Left lung (tissue), 10 donors: Measurements from ENCODE around the gene ITGB5. TPM values are rescaled to one million over a fixed set of nuclear protein-coding genes. Genes with fewer than 3 reads are reported as not detected.
"Not testable (repeated sequence)": the region's sequence is repeated elsewhere in the genome, so short reads cannot be mapped to it uniquely, and the experiment has no call there.

Experiments
- ATAC-seq: fragments of 200-7000 bp; cut with Tn5 transposase; one replicate; pipeline ENCODE4 v1.9.1; 2020; ENCODE audit warnings: moderate library complexity
- DNase-seq, 4 donors: peaks; one replicate each; pipeline ENCODE4 v3.0.0-alpha.2; 2013 to 2020
- H3K27ac ChIP-seq, 2 donors: fragments of 200-600 bp; sonication (generic) in 1 of 2; one replicate each; pipeline versions ENCODE4 v1.5.0 to v1.8.0; 2020 to 2021
- H3K27me3 ChIP-seq, 2 donors: fragments of 200-600 bp; sonication (generic) in 1 of 2; one replicate each; pipeline versions ENCODE4 v1.5.0 to v1.8.0; 2020 to 2021
- H3K36me3 ChIP-seq, 2 donors: fragments of 200-600 bp; sonication (generic) in 1 of 2; one replicate each; pipeline versions ENCODE4 v1.5.0 to v1.8.0; 2020 to 2021
- H3K4me1 ChIP-seq, 2 donors: fragments of 200-600 bp; one replicate each; pipeline ENCODE4 v1.8.0; 2021
- H3K4me3 ChIP-seq, 2 donors: fragments of 200-600 bp; sonication (generic) in 1 of 2; one replicate each; pipeline versions ENCODE4 v1.5.0 to v1.8.0; 2020 to 2021; ENCODE audit warnings: mild to moderate bottlenecking in 1 of 2
- H3K9me3 ChIP-seq, 2 donors: fragments of 200-600 bp; sonication (generic) in 1 of 2; one replicate each; pipeline versions ENCODE4 v1.5.0 to v1.8.0; 2020 to 2021
- CTCF ChIP-seq, 2 donors: fragments of 200-600 bp; sonication (generic) in 1 of 2; IDR thresholded peaks; one replicate each; pipeline versions ENCODE4 v1.5.0 to v1.8.0; 2021; ENCODE audit warnings: antibody characterized with exemption in 2 of 2
- intact Hi-C, 2 donors: fragments of 100-400 bp; cut with DNase I; formaldehyde crosslinking; loops; one replicate each; pipeline versions ENCODE4 v1.11.2 to v1.14.2; 2022
- polyA plus RNA-seq, 6 donors: library from polyadenylated mRNA; unstranded; fragments of 120-200 nt; gene quantifications; one replicate each; pipeline ENCODE4 v1.2.1, GENCODE V29; 2013; ENCODE audit not compliant: insufficient read length in 6 of 6
- total RNA-seq, 2 donors: library from RNA; stranded (reverse); fragmentation: NEBNext Ultra II Directional; extraction: Animal tissue kit (Norgen Biotek cat#: 25700); gene quantifications; one replicate each; pipeline ENCODE4 v1.2.1, GENCODE V29; 2021
- donor health status: DM: no; HTN: yes; CAD: no.
- donor health status: DM: no; HTN: no; CAD: no.

The ITGB5 gene
- total and polyA plus RNA-seq, 8 donors = 54.8 to 142 (median 67.4) TPM

DNA sequence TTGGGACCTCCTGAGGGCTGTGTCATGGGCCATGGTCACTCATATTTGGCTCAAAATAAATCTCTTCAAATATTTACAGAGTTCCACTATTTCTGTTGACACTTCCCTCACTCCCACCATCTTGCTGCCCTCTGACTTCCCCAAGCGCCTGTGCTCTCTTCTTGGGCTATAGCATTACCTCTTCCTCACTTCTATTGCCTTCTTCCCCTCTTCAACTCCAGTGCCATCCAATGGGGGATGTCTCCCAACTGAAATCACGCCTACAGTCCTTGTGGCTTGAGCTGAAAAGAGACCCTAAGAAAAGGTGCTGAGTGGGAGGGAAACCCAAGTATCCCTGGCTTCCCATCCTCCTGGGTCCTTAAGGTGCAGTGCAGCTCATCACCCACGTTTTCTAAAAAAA is 135.1 kb downstream of the ITGB5 start:
- ATAC-seq (no peak), DNase-seq (no peak)
- Histone ChIP-seq H3K9me3 (no peaks in the 10 kb centered on the region), H3K27ac (no peak overlapping the region), H3K4me3 (no peak overlapping the region), H3K4me1 (no peaks in the 10 kb centered on the region), H3K36me3 (peaks cover 0 to 7% of the 10 kb centered on the region in 2 donors), H3K27me3 (no peaks in the 10 kb centered on the region)
- intact Hi-C loops = no loop called here
- no peak for TF ChIP-seq CTCF (IDR thresholded peaks at IDR 0.05)

GRCh38 chr3:124751501-124751900 is 135.7 kb downstream of the ITGB5 start:
- H3K4me3 ChIP-seq = no peak overlapping the region
- H3K27me3 ChIP-seq = no peaks in the 10 kb centered on the region
- no peak for ATAC-seq
- DNase-seq = no peak
- no peaks in the 10 kb centered on the region for H3K4me1 ChIP-seq
- no peak for TF ChIP-seq CTCF (IDR thresholded peaks at IDR 0.05)
- no peak overlapping the region for H3K27ac ChIP-seq
- H3K9me3 ChIP-seq = no peaks in the 10 kb centered on the region
- H3K36me3 ChIP-seq = peaks cover 0 to 10% of the 10 kb centered on the region in 2 donors
- intact Hi-C loops = no loop called here

GRCh38 chr3:124749877-124750276 is 137.3 kb downstream of the ITGB5 start:
- H3K27ac ChIP-seq, DNase-seq, ATAC-seq, H3K9me3 ChIP-seq, H3K4me1 ChIP-seq, H3K4me3 ChIP-seq, H3K27me3 ChIP-seq, intact Hi-C loops: not testable (repeated sequence)
- peaks cover 0 to 26% of the 10 kb centered on the region in 2 donors for H3K36me3 ChIP-seq

- H3K9me3 ChIP-seq = no peaks in the 10 kb centered on the region
- H3K4me3 ChIP-seq = no peak overlapping the region
- peak; percentile 8 for ATAC-seq
- no peaks in the 10 kb centered on the region for H3K4me1 ChIP-seq
- H3K27me3 ChIP-seq = no peaks in the 10 kb centered on the region
- TF ChIP-seq CTCF (IDR thresholded peaks at IDR 0.05) = no peak
- intact Hi-C loops = no loop called here
- no peak overlapping the region for H3K27ac ChIP-seq
- peaks cover 0 to 38% of the 10 kb centered on the region in 2 donors for H3K36me3 ChIP-seq
- no peak for DNase-seq
Observed at GRCh38 chr3:124748560-124749198, 138.5 kb downstream of the ITGB5 start.

DNA sequence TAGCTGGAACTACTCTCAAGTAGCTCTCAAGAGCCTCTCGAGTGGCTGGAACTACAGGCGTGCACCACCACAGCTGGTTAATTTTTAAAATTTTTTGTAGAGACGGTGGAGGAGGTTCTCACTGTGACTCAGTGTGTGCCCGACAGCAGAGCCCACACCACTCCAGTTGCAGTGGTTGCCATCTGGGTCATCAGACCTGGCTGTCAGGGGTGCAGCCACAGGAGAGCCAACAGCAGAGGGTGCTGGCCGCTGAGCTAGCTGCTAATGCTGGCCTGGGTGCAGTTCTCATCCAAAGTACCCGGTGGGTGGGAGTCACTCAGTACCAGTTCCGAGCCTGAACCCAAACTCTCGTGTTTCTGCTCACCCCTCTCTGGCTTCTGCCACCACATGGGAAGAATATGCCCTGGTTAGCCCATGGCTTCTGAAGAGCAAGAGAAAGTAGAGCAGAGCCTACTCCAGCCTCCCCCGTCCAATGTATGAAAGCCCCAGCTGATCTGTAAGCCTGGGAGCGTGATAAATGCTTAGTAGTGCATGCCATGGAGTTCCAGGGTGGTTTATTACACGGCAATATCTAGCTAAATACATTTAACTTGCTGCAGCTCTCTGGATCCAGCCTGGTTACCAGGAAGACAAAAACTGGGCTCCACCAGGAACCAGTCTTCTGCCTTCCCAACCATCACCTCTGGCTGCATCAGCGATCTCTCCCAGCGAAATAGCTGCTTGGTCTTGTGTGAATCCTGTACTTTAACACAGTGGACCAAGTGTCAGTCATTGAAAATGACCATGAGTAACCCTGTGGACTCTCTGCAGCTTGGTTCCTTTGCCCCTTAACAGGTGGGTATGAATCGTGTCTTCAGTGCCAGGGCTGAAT is 139.8 kb downstream of the ITGB5 start:
- Histone ChIP-seq H3K4me3 (no peak overlapping the region), H3K9me3 (no peaks in the 10 kb centered on the region), H3K4me1 (no peaks in the 10 kb centered on the region), H3K27me3 (no peaks in the 10 kb centered on the region), H3K36me3 (peaks cover 0 to 51% of the 10 kb centered on the region in 2 donors), H3K27ac (no peak overlapping the region)
- DNase-seq = peak in 1 of 4 donors; percentile 42
- intact Hi-C loops = no loop called here
- ATAC-seq = peak; percentile 85
- TF ChIP-seq CTCF (IDR thresholded peaks at IDR 0.05) = no peak
